Amniotic epithelial cell (primary cell): Measurements from ENCODE around the gene NHS.

Experiments
- DNase-seq: peaks from one replicate; pipeline ENCODE4 v3.0.0-alpha.2; 2010; ENCODE audit warnings: low read depth

Gene NHS

GRCh38 chrX:17674601-17675000, 299.6 kb downstream of the NHS start:
- DNase-seq: no peak

- no peak for DNase-seq
Observed at GRCh38 chrX:17679261-17679660, 304.3 kb downstream of the NHS start.

GRCh38 chrX:17679820-17680219, 304.8 kb downstream of the NHS start:
- DNase-seq: no peak

- no peak for DNase-seq
Observed at GRCh38 chrX:17680732-17681413, 305.9 kb downstream of the NHS start.

DNA sequence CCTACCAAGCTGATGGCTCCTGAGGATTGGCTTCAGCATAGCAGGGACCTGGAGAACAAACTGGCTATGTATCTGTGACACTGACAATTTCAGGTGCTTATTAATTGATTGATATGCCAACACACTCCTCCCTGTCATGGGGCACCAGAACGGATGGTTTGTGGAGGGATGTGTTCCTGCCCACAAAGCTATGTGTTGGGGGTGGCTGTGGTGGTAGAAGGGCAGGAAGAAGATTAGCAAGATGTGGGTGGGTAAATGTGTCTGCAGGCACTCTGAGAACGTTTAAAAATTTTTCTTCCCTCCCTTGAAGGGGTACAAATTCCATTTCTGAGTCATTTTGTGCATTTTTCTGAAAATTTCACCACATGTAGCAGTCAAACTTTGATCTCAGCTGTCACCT, 307.3 kb downstream of the NHS start:
- no peak for DNase-seq

DNA sequence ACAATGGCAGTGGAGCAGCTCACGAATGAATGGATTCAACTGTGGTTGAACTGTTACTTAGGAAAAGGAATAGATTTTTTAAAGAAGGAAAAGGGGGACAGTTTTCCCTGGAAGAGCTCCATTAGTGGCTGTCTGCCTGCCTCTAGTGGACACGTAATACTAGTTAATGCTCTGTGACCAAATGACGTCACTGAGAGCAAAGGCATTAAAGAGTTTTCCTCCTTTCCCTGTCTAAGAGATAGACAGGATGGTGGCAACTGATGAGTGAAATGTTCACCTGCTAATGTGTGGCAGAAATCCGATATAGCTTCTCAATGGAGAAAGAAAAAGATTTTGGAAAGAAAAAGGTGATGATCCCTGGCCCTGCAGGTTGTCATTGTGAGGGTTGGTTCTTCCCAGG, 310.0 kb downstream of the NHS start:
- no peak for DNase-seq

DNA sequence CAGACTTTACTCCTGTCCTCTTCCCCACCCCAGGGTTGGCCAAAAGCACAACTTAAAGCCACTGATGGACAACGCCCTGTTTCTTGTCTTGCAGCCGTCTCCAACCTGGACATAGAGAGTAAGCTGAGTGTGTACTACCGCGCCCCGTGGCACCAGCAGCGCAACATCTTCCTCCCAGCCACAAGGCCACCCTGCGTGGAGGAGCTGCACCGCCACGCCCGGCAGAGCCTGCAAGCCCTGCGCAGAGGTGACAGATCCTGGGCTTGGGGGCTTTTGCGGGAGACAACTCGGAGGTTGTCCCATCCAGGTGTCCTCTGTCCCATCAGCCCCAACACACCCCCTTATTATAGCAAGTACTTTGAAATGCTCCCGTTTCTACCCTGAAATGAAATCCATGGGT, 312.6 kb downstream of the NHS start:
- DNase-seq: no peak

- DNase-seq: peak; percentile 31
Observed at GRCh38 chrX:17689971-17690409, 315.0 kb downstream of the NHS start.

DNA sequence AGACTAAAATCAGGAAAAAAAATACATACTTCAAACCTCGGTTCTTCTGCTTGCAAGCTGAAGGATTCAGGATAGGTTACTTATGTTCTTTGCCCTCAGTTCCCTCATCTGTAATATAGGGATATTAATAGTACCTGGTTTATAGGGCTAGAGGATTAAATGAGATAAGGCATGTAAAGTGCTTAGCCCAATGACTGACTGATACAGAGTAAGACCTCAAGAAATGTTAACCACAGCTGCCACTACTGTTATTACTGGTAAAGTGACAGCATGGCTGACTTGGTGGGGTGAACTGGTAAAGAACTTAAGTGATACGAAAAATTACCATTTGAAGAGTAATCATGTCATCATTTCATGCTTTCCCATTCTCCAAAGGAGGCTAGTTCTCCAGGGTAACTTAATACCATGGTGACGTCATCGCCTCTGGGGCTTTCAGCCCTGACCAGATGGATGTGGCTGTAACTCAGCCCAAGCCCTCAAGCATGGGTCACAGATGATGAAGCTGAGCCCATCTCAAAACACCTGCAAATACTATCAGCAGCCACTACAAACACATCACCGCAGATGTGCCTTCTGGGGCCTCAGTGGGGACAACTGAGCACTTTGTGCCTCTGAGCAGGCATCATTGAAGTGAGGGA, 317.8 kb downstream of the NHS start:
- no peak for DNase-seq

DNA sequence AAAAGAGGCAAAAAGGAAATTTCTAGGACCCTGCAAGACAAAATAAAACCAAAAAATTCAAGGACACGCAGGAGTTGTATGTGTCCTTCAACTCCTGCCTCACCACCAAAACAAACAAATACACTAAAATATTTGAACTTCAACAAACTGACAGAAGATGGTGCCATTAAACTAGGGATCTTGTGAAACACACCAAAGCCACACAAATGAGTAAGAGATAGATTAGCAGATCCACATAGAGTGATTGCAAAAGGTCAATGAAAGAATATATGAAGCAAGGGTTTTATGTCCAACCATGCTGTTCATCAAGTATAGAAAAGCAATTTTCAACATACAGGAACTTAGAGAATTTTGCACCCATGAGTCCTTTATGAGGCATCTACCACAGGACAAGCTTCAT, 322.2 kb downstream of the NHS start:
- DNase-seq: peak; percentile 48

DNA sequence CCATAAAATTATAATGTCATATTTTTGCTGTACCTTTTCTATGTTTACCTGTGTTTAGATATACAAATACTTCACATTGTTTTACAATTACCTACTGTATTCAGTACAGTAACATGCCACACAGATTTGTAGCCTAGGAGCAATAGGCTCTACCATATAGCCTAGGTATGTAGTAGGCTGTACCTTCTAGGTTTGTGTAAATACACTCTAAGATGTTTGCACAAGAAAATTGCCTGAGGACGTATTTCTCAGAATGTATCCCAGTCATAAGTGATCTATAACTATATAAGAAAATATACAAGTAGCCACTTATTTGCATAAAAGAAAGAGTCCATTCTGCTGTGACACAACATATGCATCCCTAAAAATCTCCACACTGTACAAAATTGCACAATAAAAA, 326.0 kb downstream of the NHS start:
- DNase-seq: no peak

GRCh38 chrX:17703201-17703600, 328.2 kb downstream of the NHS start:
- no peak for DNase-seq

DNA sequence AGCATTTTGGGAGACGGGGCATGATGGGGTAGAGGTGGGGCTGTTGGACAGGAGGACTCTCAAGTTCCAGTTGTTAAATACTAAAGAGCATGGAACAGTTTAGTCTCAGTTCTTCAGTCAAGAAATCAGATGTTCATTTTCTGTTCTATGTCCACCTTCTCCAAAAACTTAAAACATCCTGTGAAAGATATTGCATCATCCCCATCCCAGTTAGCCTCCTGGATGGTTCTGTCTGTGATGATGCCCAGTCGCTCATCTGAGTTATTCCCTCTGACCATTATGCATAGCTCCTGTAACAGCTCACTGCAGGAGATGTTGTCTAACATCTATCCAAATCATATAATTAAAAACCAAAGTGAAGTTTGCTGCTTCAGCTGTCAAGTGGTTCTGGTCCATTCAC, 330.2 kb downstream of the NHS start:
- no peak for DNase-seq

GRCh38 chrX:17706676-17707075, 331.7 kb downstream of the NHS start:
- peak; percentile 69 for DNase-seq

DNA sequence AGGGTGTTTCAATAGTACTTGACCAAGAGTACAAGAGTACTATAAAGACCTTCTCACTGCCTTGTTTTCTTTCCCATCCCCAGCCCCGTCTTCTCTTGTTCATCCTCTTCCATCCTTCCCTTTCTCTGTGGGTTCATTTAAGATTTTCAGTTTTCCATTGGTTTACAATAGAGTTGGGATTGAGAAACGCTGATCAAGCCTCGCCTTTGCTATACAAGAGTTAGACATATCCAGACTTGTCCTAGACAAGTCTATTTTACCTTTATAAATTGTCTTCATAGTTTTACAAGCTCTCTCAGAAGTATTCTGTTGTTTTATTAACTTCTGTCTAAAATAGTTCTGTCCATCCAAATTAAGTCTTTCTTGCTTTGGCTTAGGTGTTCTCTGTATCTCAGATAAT, 332.7 kb downstream of the NHS start:
- DNase-seq: no peak

DNA sequence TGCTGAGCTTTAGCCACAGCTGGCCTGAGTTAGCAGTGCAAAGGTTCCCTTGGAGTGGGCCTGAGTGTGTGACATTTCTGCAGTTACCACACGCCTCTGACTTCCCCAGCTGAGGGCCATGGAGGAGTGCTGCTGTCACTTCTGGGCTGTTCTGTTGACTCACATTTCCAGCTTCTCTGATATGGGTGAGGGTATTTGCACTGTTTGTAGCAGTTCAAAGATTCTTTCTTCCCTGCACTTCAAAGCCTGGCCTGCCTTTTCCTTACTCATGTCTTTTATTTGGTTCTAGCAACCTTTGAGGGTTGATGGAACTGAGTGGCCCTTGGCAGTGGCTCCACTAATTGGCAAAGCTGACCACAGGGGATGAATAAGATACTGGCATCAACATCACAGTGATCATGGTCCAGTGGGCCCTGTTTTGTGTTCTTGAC, 335.9 kb downstream of the NHS start:
- no peak for DNase-seq

DNA sequence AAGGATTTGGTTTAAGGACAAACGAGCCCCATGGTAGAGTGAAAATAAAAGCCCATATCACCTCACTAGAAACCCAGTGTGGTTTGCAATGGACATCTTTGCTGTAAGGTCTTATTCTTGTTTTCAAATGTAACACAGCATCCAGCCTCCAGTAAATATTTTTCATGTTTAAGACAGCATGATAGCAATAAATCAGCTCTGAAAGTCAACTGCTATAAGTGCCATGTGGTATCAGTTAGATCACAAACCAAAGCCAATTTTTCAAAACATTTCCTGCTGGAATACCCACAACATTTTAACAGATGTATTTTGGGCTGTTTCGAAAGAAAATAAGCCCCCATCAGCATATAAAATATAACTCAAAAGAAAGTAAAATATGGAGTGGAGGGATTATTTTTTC, 338.3 kb downstream of the NHS start:
- no peak for DNase-seq

GRCh38 chrX:17718649-17719165, 343.7 kb downstream of the NHS start:
- DNase-seq: no peak

DNA sequence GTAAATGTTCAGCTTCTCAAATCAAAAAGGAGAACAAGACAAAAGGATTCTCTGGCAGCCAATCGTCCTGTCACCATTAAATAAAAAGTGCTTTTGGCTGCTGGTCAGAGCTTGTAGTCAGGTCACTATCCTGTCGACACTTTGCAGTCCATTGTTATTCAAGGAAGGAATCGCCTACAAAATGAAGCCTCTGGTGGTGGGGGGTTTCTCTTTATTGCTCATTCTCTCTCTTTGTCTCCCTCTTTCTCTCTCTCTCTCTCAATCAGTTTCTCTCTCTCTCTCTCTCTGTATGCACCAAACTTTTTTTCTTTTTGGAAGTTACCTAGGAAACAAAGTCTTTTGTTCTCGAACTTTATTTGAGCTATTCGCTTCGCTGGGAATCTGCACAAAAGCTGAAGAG, 344.7 kb downstream of the NHS start:
- no peak for DNase-seq

DNA sequence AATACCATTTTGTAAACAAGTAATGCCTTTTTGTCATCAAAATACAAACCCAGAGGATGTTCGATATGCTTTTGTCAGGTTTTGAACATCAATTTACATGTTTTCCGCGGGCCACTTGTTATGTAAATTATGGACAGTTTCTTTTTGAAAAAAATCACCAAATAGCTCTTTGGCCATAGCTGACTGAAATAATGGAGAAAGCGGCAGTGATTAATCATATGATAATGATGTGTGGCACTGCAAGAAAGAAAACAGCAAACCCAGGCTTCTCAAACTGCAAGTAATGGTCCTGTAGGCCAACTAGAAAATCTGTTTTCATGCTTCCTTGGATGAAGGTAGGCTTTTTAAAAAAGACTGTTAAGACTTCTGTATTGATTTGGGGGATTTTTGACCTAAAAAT, 346.7 kb downstream of the NHS start:
- DNase-seq: no peak

DNA sequence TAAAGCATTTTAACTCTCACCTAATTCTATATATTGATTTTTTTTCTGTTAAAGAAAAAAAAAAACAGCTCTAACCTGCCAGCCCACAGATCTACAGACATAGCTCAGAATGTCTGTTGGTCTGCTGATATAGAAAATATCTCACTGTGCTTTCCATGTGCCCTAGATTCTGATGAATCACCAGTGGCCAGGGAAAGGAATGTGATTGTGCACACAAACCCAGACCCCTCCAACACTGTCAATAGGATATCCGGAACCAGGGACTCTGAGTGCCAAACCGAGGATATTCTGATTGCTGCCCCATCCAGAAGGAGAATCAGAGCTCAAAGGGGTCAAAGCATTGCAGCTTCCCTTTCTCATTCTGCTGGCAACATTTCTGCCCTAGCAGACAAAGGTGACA, 350.2 kb downstream of the NHS start:
- no peak for DNase-seq

DNA sequence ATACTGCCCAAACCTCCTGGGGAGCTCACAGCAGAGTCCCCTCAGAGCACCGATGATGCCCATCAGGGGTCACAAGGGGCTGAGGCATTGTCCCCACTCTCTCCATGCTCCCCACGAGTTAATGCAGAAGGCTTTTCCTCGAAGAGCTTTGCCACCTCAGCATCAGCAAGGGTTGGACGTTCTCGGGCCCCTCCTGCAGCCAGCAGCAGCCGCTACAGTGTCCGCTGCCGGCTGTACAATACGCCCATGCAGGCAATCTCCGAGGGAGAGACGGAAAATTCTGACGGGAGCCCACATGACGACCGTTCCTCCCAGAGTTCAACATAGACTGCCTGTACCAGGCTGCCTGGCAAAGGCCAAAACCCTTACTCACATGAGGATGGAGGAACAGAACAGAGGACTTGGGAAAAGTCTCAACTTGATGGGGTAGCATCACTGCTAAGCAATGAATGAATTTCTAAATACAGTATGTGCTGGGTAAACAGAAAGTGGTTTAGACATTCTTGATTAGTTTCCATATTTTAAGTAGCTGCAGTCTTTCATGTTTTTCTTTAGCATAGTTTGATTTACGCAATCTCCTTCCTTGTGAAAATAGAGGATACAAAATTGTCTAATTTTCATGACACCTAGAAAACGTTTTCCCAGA, 357.3 kb downstream of the NHS start:
- no peak for DNase-seq

DNA sequence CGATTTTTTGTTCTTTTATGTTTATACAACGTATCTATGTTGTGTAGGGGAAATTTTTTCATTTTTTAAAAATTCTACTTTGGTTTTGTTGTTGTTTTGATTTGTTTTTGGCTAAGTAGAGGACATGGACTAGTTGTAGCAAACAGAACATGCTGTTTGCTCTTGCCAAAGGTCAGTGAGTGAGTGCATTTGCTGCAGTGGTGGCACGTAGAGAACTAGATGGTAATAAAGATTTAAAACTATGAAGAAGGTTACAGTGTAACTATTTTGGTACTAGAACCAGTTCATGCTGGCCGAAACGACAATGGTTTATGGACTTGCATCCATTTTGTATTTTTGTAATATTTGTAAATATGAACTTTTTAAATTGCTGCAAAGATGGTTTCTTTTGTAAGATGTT, 360.4 kb downstream of the NHS start:
- DNase-seq: no peak
